SK-N-SH treated with all-trans-retinoic acid at 6 μM for 48 hours (cell line): ENCODE data around the gene CFAP97.
"Not testable (repeated sequence)": the region's sequence is repeated elsewhere in the genome, so short reads cannot be mapped to it uniquely, and the experiment has no call there.

Source experiments
- ATAC-seq: fragments of 200-7000 bp; cut with Tn5 transposase; 3 replicates; pipeline ENCODE4 v1.9.1; 2020; ENCODE audit warnings: mild to moderate bottlenecking, moderate library complexity
- ARNTL ChIP-seq: fragments of 450-650 bp; formaldehyde crosslinking; IDR thresholded peaks from 2 replicates; pipeline ENCODE4 v1.5.0; 2020; ENCODE audit warnings: low read depth, mild to moderate bottlenecking, moderate library complexity, borderline replicate concordance
- CSDC2 ChIP-seq: fragments of 250-450 bp; sonication (Bioruptor Pico); IDR thresholded peaks from 2 replicates; pipeline ENCODE4 v1.5.0; 2020; ENCODE audit warnings: mild to moderate bottlenecking, moderate library complexity
- GLIS3 ChIP-seq: fragments of 250-450 bp; sonication (Bioruptor Pico); IDR thresholded peaks from 2 replicates; pipeline ENCODE4 v1.5.0; 2020; ENCODE audit warnings: mild to moderate bottlenecking, moderate library complexity
- ISL1 ChIP-seq: fragments of 250-450 bp; sonication (Bioruptor Pico); IDR thresholded peaks from 2 replicates; pipeline ENCODE4 v2.1.2; 2022; ENCODE audit warnings: mild to moderate bottlenecking, moderate library complexity
- OSR1 ChIP-seq: fragments of 250-450 bp; sonication (Bioruptor Pico); IDR thresholded peaks from 2 replicates; pipeline ENCODE4 v1.8.0; 2022; ENCODE audit warnings: moderate library complexity, mild to moderate bottlenecking, inconsistent platforms
- RARB ChIP-seq: fragments of 250-450 bp; sonication (Bioruptor Pico); IDR thresholded peaks from 2 replicates; pipeline ENCODE4 v1.8.0; 2021; ENCODE audit warnings: mild to moderate bottlenecking, moderate library complexity
- TCF4 ChIP-seq: fragments of 250-450 bp; sonication (Bioruptor Pico); IDR thresholded peaks from 2 replicates; pipeline ENCODE4 v1.8.0; 2021; ENCODE audit warnings: mild to moderate bottlenecking, moderate library complexity, borderline replicate concordance
- TOX ChIP-seq: fragments of 250-450 bp; sonication (Bioruptor Pico); IDR thresholded peaks from 2 replicates; pipeline ENCODE4 v1.8.0; 2021; ENCODE audit warnings: mild to moderate bottlenecking, moderate library complexity, borderline replicate concordance
- ZFP3 ChIP-seq: fragments of 250-450 bp; sonication (Bioruptor Pico); IDR thresholded peaks from 2 replicates; pipeline ENCODE4 v1.5.0; 2020; ENCODE audit warnings: mild to moderate bottlenecking, moderate library complexity
- ZFP30 ChIP-seq: fragments of 450-650 bp; formaldehyde crosslinking; IDR thresholded peaks from 2 replicates; pipeline ENCODE4 v1.5.0; 2022; ENCODE audit warnings: mild to moderate bottlenecking, moderate library complexity
- ZNF565 ChIP-seq: fragments of 450-650 bp; formaldehyde crosslinking; conservative IDR thresholded peaks from 2 replicates; pipeline ENCODE4 v1.5.0; 2020; ENCODE audit warnings: low read depth, mild to moderate bottlenecking, moderate library complexity
- TF ChIP-seq, protein P1 (sequence below): fragments of 250-450 bp; sonication (Bioruptor Pico); IDR thresholded peaks from 2 replicates; pipeline ENCODE4 v1.8.0; 2020; ENCODE audit warnings: mild to moderate bottlenecking, moderate library complexity, borderline replicate concordance
- TF ChIP-seq, protein P2 (sequence below): fragments of 250-450 bp; sonication (Bioruptor Pico); IDR thresholded peaks from 2 replicates; pipeline ENCODE4 v1.8.0; 2021; ENCODE audit warnings: low read depth, mild to moderate bottlenecking, moderate library complexity, borderline replicate concordance
- TF ChIP-seq, protein P3 (sequence below): fragments of 250-450 bp; sonication (Bioruptor Pico); IDR thresholded peaks from 2 replicates; pipeline ENCODE4 v1.5.0; 2020; ENCODE audit warnings: mild to moderate bottlenecking, moderate library complexity

Gene CFAP97

GRCh38 chr4:185205697-185206342 is 2.0 kb upstream of the CFAP97 start (continued):
- TF ChIP-seq, protein P1, sequence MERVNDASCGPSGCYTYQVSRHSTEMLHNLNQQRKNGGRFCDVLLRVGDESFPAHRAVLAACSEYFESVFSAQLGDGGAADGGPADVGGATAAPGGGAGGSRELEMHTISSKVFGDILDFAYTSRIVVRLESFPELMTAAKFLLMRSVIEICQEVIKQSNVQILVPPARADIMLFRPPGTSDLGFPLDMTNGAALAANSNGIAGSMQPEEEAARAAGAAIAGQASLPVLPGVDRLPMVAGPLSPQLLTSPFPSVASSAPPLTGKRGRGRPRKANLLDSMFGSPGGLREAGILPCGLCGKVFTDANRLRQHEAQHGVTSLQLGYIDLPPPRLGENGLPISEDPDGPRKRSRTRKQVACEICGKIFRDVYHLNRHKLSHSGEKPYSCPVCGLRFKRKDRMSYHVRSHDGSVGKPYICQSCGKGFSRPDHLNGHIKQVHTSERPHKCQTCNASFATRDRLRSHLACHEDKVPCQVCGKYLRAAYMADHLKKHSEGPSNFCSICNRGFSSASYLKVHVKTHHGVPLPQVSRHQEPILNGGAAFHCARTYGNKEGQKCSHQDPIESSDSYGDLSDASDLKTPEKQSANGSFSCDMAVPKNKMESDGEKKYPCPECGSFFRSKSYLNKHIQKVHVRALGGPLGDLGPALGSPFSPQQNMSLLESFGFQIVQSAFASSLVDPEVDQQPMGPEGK, result no peak
- TF ChIP-seq RARB (CRISPR knock-in tag) (no peak), OSR1 (CRISPR knock-in tag) (no peak), GLIS3 (CRISPR knock-in tag) (no peak)

DNA sequence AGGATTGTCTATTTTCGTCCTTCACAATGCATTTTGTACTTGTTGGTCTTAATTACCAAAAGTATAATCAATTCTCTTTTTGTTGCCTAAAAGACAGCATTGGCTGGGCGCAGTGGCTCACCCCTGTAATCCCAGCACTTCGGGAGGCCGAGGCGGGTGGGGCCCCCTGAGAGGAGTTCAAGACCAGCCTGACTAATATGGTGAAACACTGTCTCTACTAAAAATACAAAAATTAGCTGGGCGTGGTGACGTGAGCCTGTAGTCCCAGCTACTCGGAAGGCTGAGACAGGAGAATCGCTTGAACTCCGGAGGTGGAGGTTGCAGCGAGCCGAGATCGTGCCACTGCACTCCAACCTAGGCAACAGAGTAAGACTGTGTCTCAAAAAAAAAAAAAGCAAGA is 1.3 kb upstream of the CFAP97 start:
- not testable (repeated sequence) for ATAC-seq

DNA sequence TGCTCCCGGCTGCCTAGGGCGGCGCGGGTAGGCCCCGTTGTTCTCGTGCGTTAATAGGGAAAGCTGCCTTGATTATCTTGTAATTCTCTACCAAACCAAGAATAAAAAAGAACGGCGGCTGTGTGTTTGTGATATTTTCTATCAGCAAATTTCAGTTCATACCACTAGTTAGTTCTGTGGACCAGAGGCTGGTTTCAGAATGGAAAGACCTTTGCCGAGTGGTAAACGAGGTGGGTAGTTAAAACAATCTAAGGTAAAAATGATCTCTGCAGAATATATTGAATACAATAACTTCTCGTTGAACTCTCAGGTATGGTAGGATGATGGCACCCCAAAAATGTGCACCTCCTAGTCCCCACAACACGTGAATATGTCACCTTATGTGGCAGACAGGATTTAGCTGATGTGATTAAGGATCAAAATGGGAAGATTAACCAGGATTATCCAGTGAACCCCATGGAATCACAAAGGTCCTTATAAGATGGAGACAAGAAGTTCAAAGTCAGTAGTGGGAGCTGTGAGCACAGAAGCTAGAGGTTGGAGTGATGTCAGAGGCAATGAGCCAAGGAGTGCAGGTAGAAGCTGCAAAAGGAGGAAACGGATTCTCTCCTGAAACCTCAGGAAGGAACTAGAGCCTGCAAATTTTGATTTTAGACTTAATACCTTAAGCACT is 574 bp upstream of the CFAP97 start:
- TF ChIP-seq ISL1 (CRISPR knock-in tag) (no peak), ZFP30 (CRISPR knock-in tag) (no peak), TOX (no peak), CSDC2 (CRISPR knock-in tag) (no peak), ARNTL (CRISPR knock-in tag) (no peak), ZFP3 (CRISPR knock-in tag) (no peak), ZNF565 (no peak), GLIS3 (CRISPR knock-in tag) (no peak), OSR1 (CRISPR knock-in tag) (no peak), TCF4 (no peak)
- TF ChIP-seq, protein P2, sequence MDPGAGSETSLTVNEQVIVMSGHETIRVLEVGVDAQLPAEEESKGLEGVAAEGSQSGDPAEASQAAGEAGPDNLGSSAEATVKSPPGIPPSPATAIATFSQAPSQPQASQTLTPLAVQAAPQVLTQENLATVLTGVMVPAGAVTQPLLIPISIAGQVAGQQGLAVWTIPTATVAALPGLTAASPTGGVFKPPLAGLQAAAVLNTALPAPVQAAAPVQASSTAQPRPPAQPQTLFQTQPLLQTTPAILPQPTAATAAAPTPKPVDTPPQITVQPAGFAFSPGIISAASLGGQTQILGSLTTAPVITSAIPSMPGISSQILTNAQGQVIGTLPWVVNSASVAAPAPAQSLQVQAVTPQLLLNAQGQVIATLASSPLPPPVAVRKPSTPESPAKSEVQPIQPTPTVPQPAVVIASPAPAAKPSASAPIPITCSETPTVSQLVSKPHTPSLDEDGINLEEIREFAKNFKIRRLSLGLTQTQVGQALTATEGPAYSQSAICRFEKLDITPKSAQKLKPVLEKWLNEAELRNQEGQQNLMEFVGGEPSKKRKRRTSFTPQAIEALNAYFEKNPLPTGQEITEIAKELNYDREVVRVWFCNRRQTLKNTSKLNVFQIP (CRISPR knock-in tag), result no peak
- TF ChIP-seq, protein P3, sequence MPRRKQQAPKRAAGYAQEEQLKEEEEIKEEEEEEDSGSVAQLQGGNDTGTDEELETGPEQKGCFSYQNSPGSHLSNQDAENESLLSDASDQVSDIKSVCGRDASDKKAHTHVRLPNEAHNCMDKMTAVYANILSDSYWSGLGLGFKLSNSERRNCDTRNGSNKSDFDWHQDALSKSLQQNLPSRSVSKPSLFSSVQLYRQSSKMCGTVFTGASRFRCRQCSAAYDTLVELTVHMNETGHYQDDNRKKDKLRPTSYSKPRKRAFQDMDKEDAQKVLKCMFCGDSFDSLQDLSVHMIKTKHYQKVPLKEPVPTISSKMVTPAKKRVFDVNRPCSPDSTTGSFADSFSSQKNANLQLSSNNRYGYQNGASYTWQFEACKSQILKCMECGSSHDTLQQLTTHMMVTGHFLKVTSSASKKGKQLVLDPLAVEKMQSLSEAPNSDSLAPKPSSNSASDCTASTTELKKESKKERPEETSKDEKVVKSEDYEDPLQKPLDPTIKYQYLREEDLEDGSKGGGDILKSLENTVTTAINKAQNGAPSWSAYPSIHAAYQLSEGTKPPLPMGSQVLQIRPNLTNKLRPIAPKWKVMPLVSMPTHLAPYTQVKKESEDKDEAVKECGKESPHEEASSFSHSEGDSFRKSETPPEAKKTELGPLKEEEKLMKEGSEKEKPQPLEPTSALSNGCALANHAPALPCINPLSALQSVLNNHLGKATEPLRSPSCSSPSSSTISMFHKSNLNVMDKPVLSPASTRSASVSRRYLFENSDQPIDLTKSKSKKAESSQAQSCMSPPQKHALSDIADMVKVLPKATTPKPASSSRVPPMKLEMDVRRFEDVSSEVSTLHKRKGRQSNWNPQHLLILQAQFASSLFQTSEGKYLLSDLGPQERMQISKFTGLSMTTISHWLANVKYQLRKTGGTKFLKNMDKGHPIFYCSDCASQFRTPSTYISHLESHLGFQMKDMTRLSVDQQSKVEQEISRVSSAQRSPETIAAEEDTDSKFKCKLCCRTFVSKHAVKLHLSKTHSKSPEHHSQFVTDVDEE (CRISPR knock-in tag), result no peak
- TF ChIP-seq, protein P1, result no peak
- ATAC-seq, result peak; percentile 1; the same call in 1 of the 3 replicates

DNA sequence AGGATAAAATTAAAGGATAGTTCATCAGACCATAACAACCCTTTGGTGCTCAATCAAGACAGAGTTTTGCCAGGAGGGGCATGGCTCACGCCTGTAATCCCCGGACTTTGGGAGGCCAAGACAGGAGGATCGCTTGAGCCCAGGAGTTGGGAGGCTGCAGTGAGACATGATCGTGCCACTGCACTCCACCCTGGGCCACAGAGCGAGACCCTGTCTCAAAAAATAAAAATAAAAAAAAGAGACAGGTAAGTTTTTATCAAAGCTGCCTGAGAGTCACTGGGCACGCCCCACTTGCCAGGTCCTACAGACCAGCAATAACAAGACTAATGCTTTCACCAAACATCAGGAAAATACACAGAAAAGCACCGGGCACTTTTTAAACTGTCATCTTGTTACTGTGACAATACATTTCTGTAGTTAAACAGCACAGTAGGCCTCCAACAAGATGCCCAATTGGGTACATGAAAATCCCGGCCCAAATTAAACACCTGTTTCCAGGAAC is 765 bp downstream of the CFAP97 start:
- TF ChIP-seq ISL1 (CRISPR knock-in tag), result no peak
- no peak for TF ChIP-seq CSDC2 (CRISPR knock-in tag)
- peak; percentile 6 for ATAC-seq

- peak; percentile 18 for ATAC-seq
- peak; percentile 58; the same call in 1 of the 2 replicates for TF ChIP-seq TCF4
- TF ChIP-seq, protein P2 (CRISPR knock-in tag), result no peak
These were observed 1.5 kb downstream of the CFAP97 start for GRCh38 chr4:185201977-185202962.

DNA sequence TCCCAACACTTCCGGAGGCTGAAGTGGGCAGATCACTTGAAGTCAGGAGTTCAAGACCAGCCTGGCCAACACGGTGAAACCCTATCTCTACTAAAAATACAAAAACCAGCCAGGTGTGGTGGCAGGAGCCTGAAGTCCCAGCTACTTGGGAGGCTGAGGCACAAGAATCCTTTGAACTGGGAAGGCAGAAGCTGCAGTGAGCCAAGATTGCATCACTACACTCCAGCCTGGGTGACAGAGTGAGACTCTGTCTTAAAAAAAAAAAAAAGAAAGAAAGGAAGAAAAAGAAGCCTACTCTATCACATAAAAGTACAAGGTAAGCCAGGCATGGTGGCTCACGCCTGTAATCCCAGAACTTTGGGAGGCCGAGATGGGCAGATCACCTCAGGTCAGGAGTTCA is 5.6 kb downstream of the CFAP97 start:
- not testable (repeated sequence) for ATAC-seq
